Transverse colon (tissue), 4 donors: Measurements from ENCODE around the gene PCDHGA1. TPM values are rescaled to one million over a fixed set of nuclear protein-coding genes. Genes with fewer than 3 reads are reported as not detected.
A peak's percentile ranks its signal among the peaks of the same experiment; 100 is the strongest.

ENCODE experiments used
- DNase-seq: peaks from one replicate; pipeline ENCODE4 v3.0.0-alpha.2; 2019
- H3K27ac ChIP-seq, 4 donors: fragments of 200-600 bp; sonication (generic); 2 replicates each; pipeline ENCODE4 v1.5.1; 2016 to 2018; ENCODE audit warnings: inconsistent platforms in 4 of 4
- H3K27me3 ChIP-seq: fragments of 200-600 bp; sonication (generic); 2 replicates; pipeline ENCODE4 v1.5.1; 2017; ENCODE audit warnings: inconsistent platforms
- H3K36me3 ChIP-seq, 4 donors: fragments of 200-600 bp; sonication (generic); 2 replicates each; pipeline ENCODE4 v1.5.1; 2017 to 2019; ENCODE audit warnings: inconsistent platforms in 4 of 4
- H3K4me1 ChIP-seq, 4 donors: fragments of 200-600 bp; sonication (generic); 2 replicates each; pipeline ENCODE4 v1.5.1; 2017 to 2020; ENCODE audit warnings: inconsistent platforms in 4 of 4
- H3K4me3 ChIP-seq, 4 donors: fragments of 200-600 bp; sonication (generic); 1 replicate in 1 of 4; 2 replicates in 3 of 4; pipeline versions ENCODE4 v1.5.1 to v1.6.1; 2017 to 2019; ENCODE audit warnings: inconsistent platforms in 4 of 4
- H3K9me3 ChIP-seq, 2 donors: fragments of 200-600 bp; sonication (generic); 2 replicates each; pipeline ENCODE4 v1.5.1; 2017 to 2019; ENCODE audit warnings: inconsistent platforms in 2 of 2
- EP300 ChIP-seq: sonication (generic); formaldehyde crosslinking; IDR thresholded peaks from one replicate; pipeline ENCODE4 v1.6.1; 2017; ENCODE audit warnings: antibody characterized with exemption, low read depth
- POLR2A ChIP-seq: fragments of 450-650 bp; IDR thresholded peaks from one replicate; pipeline ENCODE4 v1.6.1; 2016; ENCODE audit warnings: antibody characterized with exemption, mild to moderate bottlenecking, moderate library complexity
- POLR2AphosphoS5 ChIP-seq, 3 donors: sonication (generic); formaldehyde crosslinking; IDR thresholded peaks; one replicate each; pipeline ENCODE4 v1.6.1; 2016; ENCODE audit warnings: antibody characterized with exemption in 3 of 3
- WGBS, 2 donors: methylation state at CpG; one replicate each; pipeline ENCODE4 v1.1.5; 2018; ENCODE audit warnings: low coverage in 1 of 2; 5-methylcytosine and 5-hydroxymethylcytosine counted together
- in situ Hi-C, 4 donors: fragments of 200-750 bp; cut with MboI; loops; one replicate each; pipeline versions ENCODE4 v1.15.0 to v1.15.1; 2017; ENCODE audit warnings: low sequenced_read_pairs in 3 of 4, low pct_ligation_motif_present in 1 of 4, low pct_unique_long_range_greater_than_20kb in 1 of 4
- intact Hi-C: fragments of 100-400 bp; cut with DNase I; formaldehyde crosslinking; loops from one replicate; pipeline ENCODE4 v1.15.1; 2023; ENCODE audit warnings: low total_unique reads
- total RNA-seq, 4 donors: library from RNA; depleted of rRNA; stranded (reverse); fragments of >200 nt; gene quantifications; one replicate each; pipeline ENCODE4 v1.1.0, GENCODE V29; 2016
- TF ChIP-seq, protein P1 (sequence below), 5 experiments: fragments of 200-600 bp in 3 of 5; fragments of 450-650 bp in 2 of 5; sonication (generic) in 3 of 5; IDR thresholded peaks; 1 replicate in 2 of 5; 2 replicates in 3 of 5; pipeline ENCODE4 v1.5.1; 2016 to 2017; ENCODE audit warnings: antibody characterized with exemption in 5 of 5, inconsistent platforms in 3 of 5, mild to moderate bottlenecking in 2 of 5, moderate library complexity in 1 of 5

Gene PCDHGA1
- total RNA-seq, 4 donors from 2014 or later: 0.55 to 0.64 TPM; not detected in 2

DNA sequence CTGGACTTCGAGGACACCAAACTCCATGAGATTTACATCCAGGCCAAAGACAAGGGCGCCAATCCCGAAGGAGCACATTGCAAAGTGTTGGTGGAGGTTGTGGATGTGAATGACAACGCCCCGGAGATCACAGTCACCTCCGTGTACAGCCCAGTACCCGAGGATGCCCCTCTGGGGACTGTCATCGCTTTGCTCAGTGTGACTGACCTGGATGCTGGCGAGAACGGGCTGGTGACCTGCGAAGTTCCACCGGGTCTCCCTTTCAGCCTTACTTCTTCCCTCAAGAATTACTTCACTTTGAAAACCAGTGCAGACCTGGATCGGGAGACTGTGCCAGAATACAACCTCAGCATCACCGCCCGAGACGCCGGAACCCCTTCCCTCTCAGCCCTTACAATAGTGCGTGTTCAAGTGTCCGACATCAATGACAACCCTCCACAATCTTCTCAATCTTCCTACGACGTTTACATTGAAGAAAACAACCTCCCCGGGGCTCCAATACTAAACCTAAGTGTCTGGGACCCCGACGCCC, 146.8 kb downstream of the PCDHGA1 start:
- Histone ChIP-seq H3K4me1 (peaks cover 5 to 52% (median 24%) of the 10 kb centered on the region in 4 donors), H3K4me3 (peak overlapping the region in 3 of 4 donors; percentile 46 to 63 (median 62)), H3K9me3 (no peaks in the 10 kb centered on the region), H3K27me3 (peaks cover 7% of the 10 kb centered on the region), H3K27ac (peak overlapping the region in 3 of 4 donors; percentile 85 to 93 (median 91)), H3K36me3 (no peaks in the 10 kb centered on the region)
- in situ Hi-C loops (no loop called here), intact Hi-C loops (loop anchor here (5.0 kb wide), 1 partner anchor 35 kb away; no protein-coding TSS in a partner anchor)
- TF ChIP-seq EP300 (no peak), POLR2A (no peak), POLR2AphosphoS5 (IDR thresholded peaks at IDR 0.05) (no peak)
- TF ChIP-seq, protein P1, sequence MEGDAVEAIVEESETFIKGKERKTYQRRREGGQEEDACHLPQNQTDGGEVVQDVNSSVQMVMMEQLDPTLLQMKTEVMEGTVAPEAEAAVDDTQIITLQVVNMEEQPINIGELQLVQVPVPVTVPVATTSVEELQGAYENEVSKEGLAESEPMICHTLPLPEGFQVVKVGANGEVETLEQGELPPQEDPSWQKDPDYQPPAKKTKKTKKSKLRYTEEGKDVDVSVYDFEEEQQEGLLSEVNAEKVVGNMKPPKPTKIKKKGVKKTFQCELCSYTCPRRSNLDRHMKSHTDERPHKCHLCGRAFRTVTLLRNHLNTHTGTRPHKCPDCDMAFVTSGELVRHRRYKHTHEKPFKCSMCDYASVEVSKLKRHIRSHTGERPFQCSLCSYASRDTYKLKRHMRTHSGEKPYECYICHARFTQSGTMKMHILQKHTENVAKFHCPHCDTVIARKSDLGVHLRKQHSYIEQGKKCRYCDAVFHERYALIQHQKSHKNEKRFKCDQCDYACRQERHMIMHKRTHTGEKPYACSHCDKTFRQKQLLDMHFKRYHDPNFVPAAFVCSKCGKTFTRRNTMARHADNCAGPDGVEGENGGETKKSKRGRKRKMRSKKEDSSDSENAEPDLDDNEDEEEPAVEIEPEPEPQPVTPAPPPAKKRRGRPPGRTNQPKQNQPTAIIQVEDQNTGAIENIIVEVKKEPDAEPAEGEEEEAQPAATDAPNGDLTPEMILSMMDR (IDR thresholded peaks at IDR 0.05): no peak
- no peak for DNase-seq
- 37 to 46% methylated on average over 6 to 24 of the region's 24 CpGs for WGBS, 2 donors

DNA sequence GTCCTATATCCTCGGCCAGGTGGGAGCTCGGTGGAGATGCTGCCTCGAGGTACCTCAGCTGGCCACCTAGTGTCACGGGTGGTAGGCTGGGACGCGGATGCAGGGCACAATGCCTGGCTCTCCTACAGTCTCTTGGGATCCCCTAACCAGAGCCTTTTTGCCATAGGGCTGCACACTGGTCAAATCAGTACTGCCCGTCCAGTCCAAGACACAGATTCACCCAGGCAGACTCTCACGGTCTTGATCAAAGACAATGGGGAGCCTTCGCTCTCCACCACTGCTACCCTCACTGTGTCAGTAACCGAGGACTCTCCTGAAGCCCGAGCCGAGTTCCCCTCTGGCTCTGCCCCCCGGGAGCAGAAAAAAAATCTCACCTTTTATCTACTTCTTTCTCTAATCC, 147.5 kb downstream of the PCDHGA1 start:
- whole genome bisulfite sequencing, 2 donors: 49 to 63% methylated on average over 5 to 13 of the region's 13 CpGs
- no peaks in the 10 kb centered on the region for H3K36me3 ChIP-seq
- peaks cover 5 to 52% (median 24%) of the 10 kb centered on the region in 4 donors for H3K4me1 ChIP-seq
- peaks cover 7% of the 10 kb centered on the region for H3K27me3 ChIP-seq
- peak overlapping the region in 3 of 4 donors; percentile 16 to 63 (median 20) for H3K4me3 ChIP-seq
- no peak for DNase-seq
- H3K27ac ChIP-seq: no peak overlapping the region
- TF ChIP-seq EP300 (no peak), POLR2A (no peak), POLR2AphosphoS5 (IDR thresholded peaks at IDR 0.05) (no peak)
- TF ChIP-seq, protein P1 (IDR thresholded peaks at IDR 0.05): no peak
- no peaks in the 10 kb centered on the region for H3K9me3 ChIP-seq
- in situ Hi-C loops (no loop called here), intact Hi-C loops (loop anchor here (5.0 kb wide), 1 partner anchor 34 kb away; no protein-coding TSS in a partner anchor)

GRCh38 chr5:141478321-141478945, 148.1 kb downstream of the PCDHGA1 start:
- H3K27me3 ChIP-seq: peaks cover 7% of the 10 kb centered on the region
- TF ChIP-seq POLR2AphosphoS5 (IDR thresholded peaks at IDR 0.05): no peak
- TF ChIP-seq, protein P1 (IDR thresholded peaks at IDR 0.05): peak; percentile 23 to 59 (median 51)
- no peak for TF ChIP-seq POLR2A
- peak overlapping the region in 3 of 4 donors; percentile 16 to 63 (median 20) for H3K4me3 ChIP-seq
- peaks cover 5 to 52% (median 24%) of the 10 kb centered on the region in 4 donors for H3K4me1 ChIP-seq
- in situ Hi-C loops: no loop called here
- WGBS, 2 donors: 23% methylated on average over 20 of the region's 20 CpGs; no CpG with 5 or more reads in 1 of the 2 donors
- no peaks in the 10 kb centered on the region for H3K9me3 ChIP-seq
- peak; percentile 87 for DNase-seq
- intact Hi-C loops: loop anchor here (5.0 kb wide), 1 partner anchor 34 kb away; no protein-coding TSS in a partner anchor
- no peak overlapping the region for H3K27ac ChIP-seq
- H3K36me3 ChIP-seq: no peaks in the 10 kb centered on the region

DNA sequence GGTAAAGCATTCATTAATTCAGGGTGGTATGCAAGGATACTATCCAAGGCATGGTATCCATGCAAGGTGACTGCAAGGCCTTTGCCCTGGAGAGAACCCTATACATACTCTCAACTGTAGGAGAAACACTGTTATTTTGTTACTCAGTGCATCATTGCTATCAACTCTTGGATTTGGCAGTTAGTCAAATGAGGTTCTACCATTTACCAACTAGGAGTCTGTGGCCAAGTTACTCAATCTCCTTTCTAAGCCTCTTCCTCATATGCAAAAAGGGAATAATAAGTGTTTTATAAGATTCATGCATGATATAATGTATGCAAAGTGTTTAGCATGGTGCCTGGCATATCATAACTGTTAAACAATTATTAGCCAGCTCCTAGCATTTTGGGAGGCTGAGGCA, 149.5 kb downstream of the PCDHGA1 start:
- in situ Hi-C loops: no loop called here
- H3K4me3 ChIP-seq: no peak overlapping the region
- no peak for TF ChIP-seq EP300
- TF ChIP-seq, protein P1 (IDR thresholded peaks at IDR 0.05): no peak
- DNase-seq: no peak
- no peak overlapping the region for H3K27ac ChIP-seq
- peaks cover 11% of the 10 kb centered on the region for H3K27me3 ChIP-seq
- intact Hi-C loops: loop anchor here (5.0 kb wide), 1 partner anchor 33 kb away; no protein-coding TSS in a partner anchor
- no peaks in the 10 kb centered on the region for H3K9me3 ChIP-seq
- H3K36me3 ChIP-seq: no peaks in the 10 kb centered on the region
- peaks cover 13 to 65% (median 28%) of the 10 kb centered on the region in 4 donors for H3K4me1 ChIP-seq
